ENCODE results near the gene SEMA5A.

The SEMA5A gene

DNA sequence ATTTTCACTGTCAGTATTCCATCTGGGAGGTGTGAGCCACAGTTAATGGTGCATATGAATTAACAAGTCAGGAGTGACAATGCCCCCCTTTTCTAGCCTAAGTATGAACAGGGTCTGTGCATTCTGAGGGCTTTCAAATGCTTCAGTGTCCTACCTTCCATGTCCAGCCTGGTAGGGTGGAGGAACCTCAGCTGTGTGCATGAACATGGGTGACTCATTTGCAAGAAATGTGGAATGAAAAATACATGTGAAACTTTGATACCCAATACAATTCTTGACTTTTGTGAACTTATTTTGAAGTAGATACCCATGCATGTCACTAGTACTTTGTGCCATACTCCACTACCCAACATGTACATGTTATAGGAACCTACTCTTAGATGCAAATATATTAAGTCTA is 375.8 kb downstream of the SEMA5A start:
- DNase-seq (ENCODE audit: low read depth, low spot score), result no peak

DNA sequence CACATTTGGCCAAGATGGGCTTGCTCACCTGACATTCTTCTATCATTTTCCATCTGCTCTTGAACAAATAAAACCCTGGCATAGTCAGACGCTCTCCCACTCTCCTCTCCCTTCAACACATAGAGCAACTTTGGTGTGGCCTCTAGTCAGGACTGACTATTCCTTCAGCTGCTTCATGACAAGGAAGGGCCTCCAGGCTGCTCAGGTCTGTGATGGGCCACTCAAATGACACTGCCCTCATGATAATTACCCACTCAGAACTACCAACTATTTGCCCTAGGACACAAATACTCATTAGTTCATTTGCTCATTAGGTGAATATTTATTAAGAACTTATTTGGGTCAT is 376.3 kb downstream of the SEMA5A start:
- DNase-seq (ENCODE audit: low read depth, low spot score), result no peak

GRCh38 chr5:9168791-9169556 is 376.9 kb downstream of the SEMA5A start:
- no peak for DNase-seq (ENCODE audit: low read depth, low spot score)

DNA sequence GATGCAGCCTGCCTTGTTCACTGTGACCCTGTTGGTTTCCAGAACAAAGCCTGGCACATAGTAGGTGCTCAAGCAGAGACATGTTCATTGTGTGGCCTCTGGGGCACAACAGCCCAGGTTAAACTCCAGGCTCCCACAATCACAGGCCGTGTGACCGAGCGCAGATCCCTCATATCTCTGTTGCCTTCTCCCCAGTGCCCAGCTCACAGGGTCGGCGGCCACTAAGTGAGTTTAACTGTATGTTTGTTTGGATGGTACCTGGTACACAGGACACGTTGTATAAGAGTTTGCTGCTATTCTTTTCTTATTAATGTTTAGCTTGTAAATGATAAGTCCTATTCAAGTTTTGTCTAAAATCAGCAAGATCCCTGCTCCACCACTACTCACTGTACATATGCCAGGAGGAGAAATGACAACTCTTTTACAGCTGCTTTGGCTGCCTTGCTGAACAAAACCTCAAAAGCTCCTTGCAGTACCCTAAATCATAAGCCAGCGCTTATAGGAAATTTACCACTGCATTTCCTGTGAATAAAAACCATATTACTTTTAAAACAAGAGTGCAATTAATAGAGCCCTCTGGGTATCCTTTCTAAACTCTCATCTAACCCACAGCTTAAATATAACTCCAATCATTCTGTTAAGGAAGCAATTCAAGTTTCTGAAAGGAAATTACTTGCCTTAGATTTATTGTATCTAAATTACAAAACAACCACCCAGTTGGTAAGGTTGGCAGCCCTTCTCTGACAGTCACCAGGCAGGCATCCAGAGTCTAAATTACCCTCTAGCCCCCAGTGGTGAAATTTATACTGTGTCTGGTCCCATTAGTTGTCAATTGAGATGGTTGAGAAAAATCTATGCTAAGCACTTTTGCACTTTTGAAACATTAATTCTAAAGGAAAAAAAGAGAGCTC is 379.4 kb downstream of the SEMA5A start:
- no peak for DNase-seq (ENCODE audit: low read depth, low spot score)

DNA sequence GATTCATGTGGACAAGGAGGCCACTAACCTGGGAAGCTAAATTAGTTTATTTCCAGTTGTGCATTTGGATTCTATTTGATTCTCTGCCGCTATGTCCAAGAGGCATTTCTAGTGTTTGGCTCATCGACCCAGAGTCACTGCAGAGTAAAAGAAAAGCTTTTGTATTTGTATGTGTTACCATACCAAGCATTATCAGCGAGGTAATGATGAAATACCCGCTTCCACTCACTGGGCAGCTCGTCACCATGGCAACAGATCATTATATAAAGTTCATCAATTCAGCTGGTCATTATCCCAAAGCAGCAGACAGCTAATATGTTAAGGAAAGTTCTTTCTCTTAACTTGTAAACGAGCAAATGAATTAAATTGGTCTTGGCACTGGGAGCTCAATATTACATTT is 380.3 kb downstream of the SEMA5A start:
- no peak for DNase-seq (ENCODE audit: low read depth, low spot score)

DNA sequence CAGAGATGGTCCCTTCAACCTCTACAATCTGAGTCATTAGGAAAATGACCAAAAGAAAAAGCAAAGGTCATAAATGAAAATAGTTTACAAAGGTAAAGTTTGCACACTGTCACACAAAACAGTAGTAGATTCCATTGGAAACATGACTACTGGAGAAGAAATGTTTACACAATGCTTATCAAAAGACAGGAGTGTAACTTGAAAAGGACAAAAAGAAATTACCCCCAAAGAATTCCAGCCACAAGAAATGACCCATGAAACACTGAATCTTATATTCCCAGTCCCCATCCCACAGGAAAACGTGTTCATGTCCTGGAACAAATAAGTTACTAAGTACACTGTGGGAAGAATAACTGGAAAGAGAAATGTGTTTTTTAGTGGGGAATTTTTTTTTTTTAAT is 385.1 kb downstream of the SEMA5A start:
- no peak for DNase-seq (ENCODE audit: low read depth, low spot score)

DNA sequence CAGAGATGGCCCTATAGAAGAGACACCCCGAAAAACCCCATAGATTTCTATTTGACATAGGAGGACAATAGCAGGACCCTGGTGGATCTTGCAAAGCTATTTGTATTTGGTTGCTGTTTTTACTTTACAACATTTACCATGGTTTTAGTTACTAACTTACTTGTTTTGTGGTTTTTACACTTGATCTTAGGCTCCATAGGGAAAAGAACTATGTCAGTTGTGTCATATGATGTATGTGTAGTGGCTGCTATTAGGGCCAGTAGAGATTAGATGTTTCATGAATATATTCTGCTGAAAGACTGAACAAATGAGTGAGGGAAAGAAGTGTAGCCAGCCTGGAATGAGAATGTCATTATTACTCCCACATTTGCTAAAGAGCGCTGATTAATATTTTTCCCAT is 388.1 kb downstream of the SEMA5A start:
- no peak for DNase-seq (ENCODE audit: low read depth, low spot score)

- DNase-seq (ENCODE audit: low read depth, low spot score), result no peak
These were observed 388.9 kb downstream of the SEMA5A start for GRCh38 chr5:9157020-9157419.

- no peak for DNase-seq (ENCODE audit: low read depth, low spot score)
These were observed 389.6 kb downstream of the SEMA5A start for GRCh38 chr5:9156282-9156681.

DNA sequence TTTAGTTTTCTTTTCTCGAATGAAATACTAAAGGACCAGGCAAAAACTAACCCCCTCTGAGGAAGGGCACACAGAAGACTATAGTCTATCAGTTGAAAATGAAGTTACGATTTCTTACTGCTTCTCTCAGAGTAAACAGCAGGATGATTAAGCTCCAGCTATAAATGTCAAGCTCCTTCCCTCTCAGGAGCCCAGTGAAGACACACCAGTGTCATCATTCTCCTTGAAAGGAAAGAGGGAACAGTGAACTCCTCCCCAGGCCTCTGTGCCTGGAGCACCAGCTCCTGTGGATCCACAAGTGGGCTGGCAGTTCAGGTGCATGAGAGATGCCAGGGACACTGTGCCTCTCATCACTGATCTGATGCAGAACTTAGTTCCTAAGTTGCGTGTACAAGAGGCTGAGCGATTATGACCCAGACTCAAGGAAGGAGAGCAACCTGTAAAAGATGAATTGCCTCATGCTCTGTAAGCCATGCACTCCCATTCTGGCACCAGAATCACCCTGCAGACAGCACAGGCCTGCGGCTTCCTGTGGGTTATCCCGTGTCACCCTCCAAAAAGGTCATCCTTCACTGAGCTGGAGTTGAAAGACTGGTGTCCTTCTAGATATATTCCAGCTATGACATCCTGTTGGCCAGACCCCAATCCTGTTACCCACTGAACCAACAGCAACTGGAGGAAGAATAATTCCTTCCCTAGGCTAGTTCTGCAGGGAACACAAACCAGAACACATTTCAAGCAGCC is 394.0 kb downstream of the SEMA5A start:
- DNase-seq (ENCODE audit: low read depth, low spot score), result no peak

- no peak for DNase-seq (ENCODE audit: low read depth, low spot score)
These were observed 395.9 kb downstream of the SEMA5A start for GRCh38 chr5:9149988-9150387.

DNA sequence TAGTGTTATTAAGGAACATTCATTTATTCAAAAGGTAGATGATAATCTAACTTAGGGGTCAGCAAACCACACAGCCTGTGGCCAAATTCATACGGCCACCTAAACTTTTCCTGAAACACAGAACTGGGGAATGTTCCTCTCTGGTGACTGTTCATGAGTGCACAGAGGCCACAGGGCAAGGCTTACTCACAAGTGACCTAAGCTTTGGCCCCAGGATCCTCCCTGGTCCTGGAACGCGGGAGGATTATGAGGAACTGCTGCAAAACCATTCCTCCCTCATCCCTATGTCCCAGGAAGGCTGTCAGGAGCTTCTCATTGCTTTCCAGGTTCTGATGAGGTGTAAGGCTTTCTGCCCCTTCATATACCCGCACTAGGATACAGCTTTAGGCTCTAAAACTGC is 397.6 kb downstream of the SEMA5A start:
- no peak for DNase-seq (ENCODE audit: low read depth, low spot score)

DNA sequence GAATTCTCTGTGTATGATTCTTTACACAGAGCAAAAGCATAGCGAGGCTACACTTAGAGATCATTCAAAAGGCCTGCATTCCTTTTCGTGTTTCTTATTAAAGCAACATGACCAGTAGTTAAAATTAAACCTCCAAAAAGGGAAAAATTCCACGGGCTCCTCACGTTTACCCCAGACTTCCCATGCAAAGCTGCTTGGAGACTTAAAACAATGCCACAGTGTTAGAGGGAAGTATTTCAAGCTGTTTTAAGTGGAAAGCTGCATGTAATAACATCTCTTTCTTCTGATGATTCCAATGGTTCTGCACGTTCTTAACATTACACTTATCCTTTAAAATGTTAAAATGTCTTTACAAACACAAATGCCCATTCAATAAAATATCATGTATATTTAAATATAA is 405.2 kb downstream of the SEMA5A start:
- DNase-seq (ENCODE audit: low read depth, low spot score), result no peak

GRCh38 chr5:9140202-9140601 is 405.7 kb downstream of the SEMA5A start:
- no peak for DNase-seq (ENCODE audit: low read depth, low spot score)

GRCh38 chr5:9139344-9139743 is 406.5 kb downstream of the SEMA5A start:
- no peak for DNase-seq (ENCODE audit: low read depth, low spot score)

DNA sequence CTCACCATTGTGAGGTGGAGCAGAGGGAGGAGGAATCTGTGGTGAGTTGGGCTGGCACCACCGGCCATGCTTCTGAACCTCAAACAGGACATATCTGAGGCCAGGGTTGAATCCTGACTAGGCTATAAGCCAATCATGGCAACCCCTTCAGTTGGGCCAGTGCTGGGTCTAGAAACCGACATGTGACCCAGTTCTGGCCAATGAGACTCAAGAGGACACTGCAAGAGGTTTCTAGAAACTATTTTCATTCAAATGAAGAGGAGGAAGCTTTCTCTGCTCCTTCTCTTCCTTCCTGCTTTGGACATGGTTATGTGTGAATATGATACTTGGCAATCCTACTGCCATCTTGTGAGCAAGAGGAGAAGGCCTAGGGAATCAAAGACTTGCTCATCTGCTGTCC is 417.7 kb downstream of the SEMA5A start:
- DNase-seq (ENCODE audit: low read depth, low spot score), result no peak

DNA sequence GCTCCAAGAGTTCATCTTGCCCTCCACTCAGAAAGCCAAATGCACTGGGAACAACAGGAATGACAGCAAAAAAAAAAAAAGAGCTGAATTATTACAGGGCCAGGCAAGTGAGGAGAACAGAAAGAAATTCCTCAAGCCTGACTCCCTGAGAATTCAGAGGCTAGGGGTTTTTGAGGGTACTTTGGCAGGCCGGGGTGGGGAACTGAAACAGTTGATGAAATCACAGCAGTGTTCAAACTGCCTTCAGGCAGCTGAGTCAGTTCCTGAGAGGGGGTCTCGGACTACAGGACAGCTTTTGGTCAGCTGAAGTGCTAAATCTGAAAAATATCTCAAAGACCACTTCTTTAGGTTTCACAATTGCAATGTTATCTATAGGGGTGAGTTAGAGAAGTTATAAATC is 419.4 kb downstream of the SEMA5A start:
- no peak for DNase-seq (ENCODE audit: low read depth, low spot score)

DNA sequence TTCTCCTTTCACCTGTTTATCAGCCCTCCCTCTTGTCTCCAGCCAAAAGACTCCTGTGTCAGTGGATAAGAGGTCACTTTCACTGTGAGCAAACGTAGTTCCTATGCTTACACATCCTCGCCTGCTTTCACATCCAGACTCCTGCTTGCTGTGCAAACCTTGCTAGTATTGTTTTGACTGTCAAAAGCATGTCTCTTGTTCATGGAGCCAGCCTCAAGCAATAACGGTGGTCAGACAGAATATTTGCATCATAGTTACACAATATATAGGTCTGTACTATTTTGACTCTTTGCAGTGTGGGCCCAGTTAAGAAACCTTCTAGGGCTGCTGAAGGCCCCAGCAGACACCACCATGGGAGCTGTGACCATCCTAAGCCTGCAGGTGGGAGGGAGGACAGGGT is 420.0 kb downstream of the SEMA5A start:
- no peak for DNase-seq (ENCODE audit: low read depth, low spot score)

DNA sequence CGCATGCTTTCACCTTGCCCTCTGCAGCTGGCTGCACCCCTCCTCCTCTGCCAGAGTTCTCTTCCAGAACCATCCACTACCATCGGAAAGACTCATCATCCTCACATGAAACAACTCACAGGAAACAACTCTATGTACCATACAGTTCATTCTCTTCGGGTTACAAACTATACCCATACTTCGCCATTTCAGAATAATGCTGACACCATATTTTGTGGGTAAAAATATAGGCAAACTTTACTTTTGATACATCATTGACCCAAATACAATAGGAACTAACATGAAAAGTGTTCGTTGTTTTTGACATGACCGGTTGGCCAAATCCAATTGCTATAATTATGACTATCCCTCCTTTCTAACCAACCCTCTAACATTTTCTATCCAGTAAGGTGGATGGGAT is 421.0 kb downstream of the SEMA5A start:
- DNase-seq (ENCODE audit: low read depth, low spot score), result no peak

- DNase-seq (ENCODE audit: low read depth, low spot score), result no peak
These were observed 421.8 kb downstream of the SEMA5A start for GRCh38 chr5:9124071-9124470.

- DNase-seq (ENCODE audit: low read depth, low spot score), result no peak
These were observed 423.3 kb downstream of the SEMA5A start for GRCh38 chr5:9122528-9122927.

DNA sequence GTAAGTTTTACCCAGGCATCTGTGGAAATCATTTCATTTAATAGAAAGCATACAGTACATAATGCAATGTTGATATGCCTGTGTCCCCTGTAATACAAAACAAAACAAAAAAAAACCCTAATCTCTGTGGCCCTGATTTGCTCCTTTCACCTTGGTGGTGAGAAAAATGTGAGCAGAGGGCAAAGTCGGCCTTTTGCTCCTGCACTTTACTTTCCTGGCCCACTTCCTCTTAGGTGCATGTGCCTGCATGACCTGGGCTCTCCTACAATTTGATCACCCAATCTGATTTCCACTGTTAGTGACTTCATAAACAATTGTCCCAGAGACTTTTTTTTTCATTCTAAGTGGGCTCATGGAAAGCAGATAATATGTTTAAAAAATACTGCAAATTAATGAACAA is 424.3 kb downstream of the SEMA5A start:
- no peak for DNase-seq (ENCODE audit: low read depth, low spot score)

All from activated CD4-positive, CD25-positive, alpha-beta regulatory T cell treated with anti-CD3 and anti-CD28 coated beads, Interleukin-2, amount 50 U/mL, for 16 hours (primary cell).